Subcutaneous abdominal adipose tissue (tissue), 5 donors: ENCODE data around the gene ROBO2.

Experiments
- H3K27ac ChIP-seq: one replicate; pipeline ENCODE4 v1.7.0; 2013; ENCODE audit warnings: low read depth, mild to moderate bottlenecking, inconsistent platforms, low read length, moderate library complexity
- H3K27me3 ChIP-seq, 5 donors: one replicate each; pipeline ENCODE4 v1.7.0; 2013; ENCODE audit warnings: low read length in 5 of 5, inconsistent platforms in 1 of 5; ENCODE audit not compliant: control insufficient read depth in 5 of 5, insufficient read depth in 4 of 5
- H3K36me3 ChIP-seq, 5 donors: one replicate each; pipeline ENCODE4 v1.7.0; 2013; ENCODE audit warnings: low read length in 5 of 5; ENCODE audit not compliant: control insufficient read depth in 5 of 5, insufficient read depth in 5 of 5
- H3K4me1 ChIP-seq, 5 donors: one replicate each; pipeline ENCODE4 v1.7.0; 2013; ENCODE audit warnings: low read length in 5 of 5, mild to moderate bottlenecking in 3 of 5, moderate library complexity in 1 of 5; ENCODE audit not compliant: control insufficient read depth in 5 of 5, insufficient read depth in 5 of 5
- H3K4me3 ChIP-seq, 5 donors: one replicate each; pipeline ENCODE4 v1.7.0; 2013; ENCODE audit warnings: low read length in 5 of 5, low read depth in 1 of 5
- H3K9ac ChIP-seq, 5 donors: one replicate each; pipeline ENCODE4 v1.7.0; 2013; ENCODE audit warnings: low read length in 5 of 5, mild to moderate bottlenecking in 4 of 5, moderate library complexity in 3 of 5
- H3K9me3 ChIP-seq, 5 donors: one replicate each; pipeline ENCODE4 v1.7.0; 2013; ENCODE audit warnings: low read length in 5 of 5; ENCODE audit not compliant: control insufficient read depth in 5 of 5
- donor health status: healthy.
- donor health status: healthy.
- donor health status: healthy.
- donor health status: healthy.
- donor health status: healthy.

The ROBO2 gene

DNA sequence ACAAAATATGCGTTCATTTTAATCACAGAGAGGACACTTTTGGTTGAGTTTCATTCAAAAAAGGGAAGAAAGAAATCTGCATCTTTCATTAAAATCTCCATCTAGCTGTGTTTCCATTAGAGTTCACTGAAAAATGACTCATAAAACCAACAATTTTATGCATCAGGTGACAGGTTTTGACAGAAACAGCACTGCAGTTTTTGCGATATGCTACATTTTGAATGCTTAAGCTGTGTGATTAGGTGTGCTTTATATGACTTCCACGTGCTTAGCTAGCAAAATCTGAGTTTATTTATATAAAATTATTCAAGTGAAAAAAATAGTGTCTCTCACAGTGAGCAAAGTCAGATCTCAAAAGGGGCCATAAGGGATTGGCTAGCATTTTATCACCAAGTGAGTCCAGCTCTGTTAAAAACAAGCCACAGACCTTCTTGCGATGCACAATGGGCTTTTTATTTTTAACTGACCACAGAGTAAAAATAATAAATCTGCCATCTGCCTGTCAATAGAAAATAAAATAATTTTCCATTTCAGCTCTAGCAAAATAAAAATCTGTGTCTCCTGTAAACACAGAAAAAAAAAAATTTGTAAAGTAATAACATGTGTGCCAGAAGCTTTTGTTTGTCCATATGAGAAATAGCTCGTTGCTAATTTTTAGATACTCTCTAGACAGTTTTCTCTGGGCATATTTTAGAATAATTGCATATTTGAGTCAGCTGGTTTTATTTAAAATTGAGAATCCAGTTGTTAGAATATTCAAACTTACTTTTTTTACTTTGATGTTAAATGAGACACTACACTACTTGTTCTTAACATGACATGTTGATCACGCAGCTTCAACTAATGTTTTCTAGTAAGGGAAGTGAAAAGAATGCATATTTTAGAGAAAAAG is 409.8 kb downstream of the ROBO2 start:
- no peaks in the 10 kb centered on the region for H3K9me3 ChIP-seq
- H3K27me3 ChIP-seq: no peaks in the 10 kb centered on the region
- no peak overlapping the region for H3K4me3 ChIP-seq
- no peaks in the 10 kb centered on the region for H3K4me1 ChIP-seq
- H3K36me3 ChIP-seq: no peaks in the 10 kb centered on the region
- no peak overlapping the region for H3K9ac ChIP-seq
- H3K27ac ChIP-seq: no peak overlapping the region

DNA sequence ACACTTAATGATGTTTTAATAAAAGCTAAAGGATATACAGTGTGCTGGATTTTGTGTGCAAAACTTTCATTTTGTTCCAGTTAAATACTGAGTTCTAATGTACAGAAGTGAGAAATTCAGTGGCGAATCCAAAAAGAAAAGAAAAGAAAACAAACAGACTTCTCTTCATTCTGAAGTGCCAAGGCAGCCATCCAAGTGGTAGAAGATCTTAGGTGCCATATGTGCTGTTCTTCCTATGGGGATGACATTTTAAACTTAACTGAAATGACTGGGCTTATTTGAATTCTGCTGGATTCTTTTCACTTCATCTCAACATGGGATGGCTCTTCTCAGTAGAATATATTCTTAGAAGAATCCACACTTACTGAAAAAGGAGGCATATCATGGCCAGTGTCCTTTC is 416.5 kb downstream of the ROBO2 start:
- no peak overlapping the region for H3K27ac ChIP-seq
- H3K36me3 ChIP-seq: no peaks in the 10 kb centered on the region
- no peaks in the 10 kb centered on the region for H3K27me3 ChIP-seq
- H3K9ac ChIP-seq: no peak overlapping the region
- H3K4me1 ChIP-seq: no peaks in the 10 kb centered on the region
- H3K4me3 ChIP-seq: no peak overlapping the region
- no peaks in the 10 kb centered on the region for H3K9me3 ChIP-seq

DNA sequence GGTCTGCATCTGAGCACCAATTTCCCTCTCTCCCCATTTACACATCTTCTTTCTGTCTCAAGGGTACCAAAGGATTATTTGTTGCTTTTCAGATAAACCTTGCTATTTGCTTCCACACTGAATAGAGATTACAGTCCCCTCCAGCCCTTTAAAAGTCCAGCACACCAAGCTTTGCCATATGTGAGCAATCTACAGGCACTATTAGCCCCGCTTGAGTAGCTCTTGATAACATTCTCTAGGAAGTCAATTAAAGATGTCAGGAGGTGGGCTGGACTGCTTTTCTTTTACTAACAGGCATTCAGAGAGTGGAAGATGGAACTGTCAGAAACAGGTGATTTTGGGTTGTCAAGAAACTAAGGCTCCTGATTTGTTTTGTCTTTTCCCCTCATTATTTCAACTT is 417.0 kb downstream of the ROBO2 start:
- no peaks in the 10 kb centered on the region for H3K36me3 ChIP-seq
- no peak overlapping the region for H3K27ac ChIP-seq
- H3K9ac ChIP-seq: no peak overlapping the region
- no peaks in the 10 kb centered on the region for H3K27me3 ChIP-seq
- no peaks in the 10 kb centered on the region for H3K9me3 ChIP-seq
- H3K4me3 ChIP-seq: no peak overlapping the region
- no peaks in the 10 kb centered on the region for H3K4me1 ChIP-seq

DNA sequence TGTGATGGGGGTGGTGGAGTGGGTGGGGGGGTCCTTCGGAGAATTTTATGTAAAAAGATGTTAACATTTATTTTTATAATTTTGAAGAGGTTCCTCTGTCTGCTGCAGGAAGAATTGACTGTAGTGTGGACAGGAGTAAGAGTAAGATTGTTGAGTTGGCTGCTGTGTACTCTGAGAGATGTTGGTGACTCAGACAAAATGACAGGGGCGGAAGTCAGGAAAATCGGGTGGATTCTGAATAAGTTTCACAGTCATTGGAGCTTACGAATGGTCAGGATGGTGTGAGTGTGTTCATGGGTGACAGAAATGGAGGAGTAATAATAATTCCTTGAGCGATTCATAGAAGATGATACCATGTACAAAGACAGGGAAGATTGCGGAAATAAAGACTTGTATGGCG is 420.0 kb downstream of the ROBO2 start:
- Histone ChIP-seq H3K4me3 (no peak overlapping the region), H3K36me3 (no peaks in the 10 kb centered on the region), H3K9ac (no peak overlapping the region), H3K4me1 (no peaks in the 10 kb centered on the region), H3K27me3 (no peaks in the 10 kb centered on the region), H3K27ac (no peak overlapping the region), H3K9me3 (no peaks in the 10 kb centered on the region)

DNA sequence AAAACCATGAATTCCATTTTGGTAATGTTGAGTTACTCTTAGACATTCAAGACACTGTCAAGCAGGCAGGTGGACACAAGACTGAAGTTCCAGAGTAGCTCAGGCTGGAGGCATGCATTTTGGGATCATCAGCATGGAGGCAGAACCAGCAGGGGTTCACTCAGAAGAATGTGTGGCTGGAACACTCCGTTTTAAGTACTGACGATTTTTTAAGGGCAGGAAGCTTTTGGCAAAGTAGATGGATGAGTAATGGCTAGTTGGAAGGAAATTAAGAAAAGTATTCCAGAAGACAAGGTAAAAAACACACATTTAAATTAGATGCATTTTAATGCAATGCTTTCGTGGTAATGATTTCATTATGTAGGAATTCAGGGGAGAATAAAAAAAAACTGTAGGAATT is 420.4 kb downstream of the ROBO2 start:
- H3K4me3 ChIP-seq: no peak overlapping the region
- H3K27me3 ChIP-seq: no peaks in the 10 kb centered on the region
- no peaks in the 10 kb centered on the region for H3K9me3 ChIP-seq
- H3K9ac ChIP-seq: no peak overlapping the region
- H3K4me1 ChIP-seq: no peaks in the 10 kb centered on the region
- no peaks in the 10 kb centered on the region for H3K36me3 ChIP-seq
- H3K27ac ChIP-seq: no peak overlapping the region

DNA sequence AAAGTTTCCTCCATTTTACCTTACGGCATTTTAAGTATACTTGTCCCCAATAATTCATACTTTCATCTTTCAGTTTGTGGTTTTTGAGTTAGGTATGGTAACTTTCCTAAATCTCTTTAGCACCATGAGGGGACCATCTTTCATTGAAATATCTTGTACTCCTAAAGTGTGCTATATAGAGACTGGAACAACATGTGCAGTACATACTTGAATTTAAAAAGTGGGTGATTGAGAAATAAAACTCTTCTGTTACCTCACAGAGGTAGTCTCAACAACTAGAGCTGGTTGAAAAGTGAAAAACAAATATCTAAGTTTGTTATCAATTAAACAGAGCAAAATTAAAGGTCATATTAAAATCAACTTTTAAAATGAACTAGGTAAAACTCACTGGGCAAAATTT is 423.1 kb downstream of the ROBO2 start:
- no peaks in the 10 kb centered on the region for H3K9me3 ChIP-seq
- H3K27ac ChIP-seq: no peak overlapping the region
- H3K4me3 ChIP-seq: no peak overlapping the region
- H3K4me1 ChIP-seq: peaks cover 0 to 4% (median 3%) of the 10 kb centered on the region in 5 donors
- H3K9ac ChIP-seq: no peak overlapping the region
- H3K27me3 ChIP-seq: no peaks in the 10 kb centered on the region
- no peaks in the 10 kb centered on the region for H3K36me3 ChIP-seq

DNA sequence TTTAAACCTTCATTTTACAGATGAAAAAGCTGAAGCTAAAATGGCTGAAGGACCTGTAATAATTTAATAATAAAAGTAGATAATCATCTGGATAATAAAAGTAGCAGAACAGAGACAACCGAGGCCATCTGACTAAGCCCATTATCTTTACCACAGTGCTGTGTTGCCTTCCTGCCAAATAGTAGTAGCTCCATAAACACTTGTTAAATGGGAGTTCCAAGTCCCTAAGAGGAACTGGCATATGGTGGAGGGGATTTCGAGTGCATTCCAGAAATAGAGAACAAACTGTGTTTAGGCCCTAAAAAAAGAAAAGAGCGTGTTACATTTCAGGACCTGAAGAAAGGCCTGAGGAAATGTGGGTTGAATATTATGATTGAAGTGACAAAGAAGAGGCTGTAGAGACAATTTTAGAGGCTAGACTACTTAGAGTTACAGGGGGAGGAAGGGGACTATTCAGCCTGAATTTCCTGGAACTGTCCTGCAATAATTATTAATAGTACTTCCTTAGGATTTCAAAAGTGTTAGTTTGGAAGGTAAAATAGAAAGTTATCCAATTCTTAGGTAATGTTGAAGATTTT is 424.3 kb downstream of the ROBO2 start:
- peaks cover 0 to 15% (median 11%) of the 10 kb centered on the region in 5 donors for H3K4me1 ChIP-seq
- no peaks in the 10 kb centered on the region for H3K9me3 ChIP-seq
- H3K9ac ChIP-seq: no peak overlapping the region
- no peaks in the 10 kb centered on the region for H3K36me3 ChIP-seq
- no peak overlapping the region for H3K4me3 ChIP-seq
- H3K27ac ChIP-seq: no peak overlapping the region
- no peaks in the 10 kb centered on the region for H3K27me3 ChIP-seq

DNA sequence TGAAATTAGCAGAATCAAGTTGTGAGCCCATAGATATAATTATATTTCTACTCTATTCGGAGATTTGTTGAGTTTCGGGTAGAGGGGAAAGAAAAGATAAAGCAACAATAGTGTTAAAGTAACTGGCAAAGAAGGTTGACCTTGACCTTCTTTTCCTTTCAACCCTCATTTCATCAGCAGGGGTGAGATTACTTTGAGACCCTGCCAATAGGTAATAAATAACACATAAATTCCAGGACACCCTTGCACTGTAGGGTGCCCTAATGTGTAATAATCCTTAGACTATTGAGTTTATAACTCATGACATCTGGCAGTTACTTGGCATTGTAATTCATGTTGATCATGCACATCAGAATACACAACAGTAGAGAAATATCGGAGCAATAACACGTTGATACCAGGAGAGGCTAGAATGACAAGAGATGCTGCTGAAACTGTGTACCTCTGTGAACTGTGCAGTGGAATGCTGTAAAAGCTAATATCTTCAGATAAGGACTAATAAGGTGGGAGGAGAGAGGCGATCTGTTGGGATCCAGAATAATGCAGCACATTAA is 426.7 kb downstream of the ROBO2 start:
- H3K27ac ChIP-seq: no peak overlapping the region

DNA sequence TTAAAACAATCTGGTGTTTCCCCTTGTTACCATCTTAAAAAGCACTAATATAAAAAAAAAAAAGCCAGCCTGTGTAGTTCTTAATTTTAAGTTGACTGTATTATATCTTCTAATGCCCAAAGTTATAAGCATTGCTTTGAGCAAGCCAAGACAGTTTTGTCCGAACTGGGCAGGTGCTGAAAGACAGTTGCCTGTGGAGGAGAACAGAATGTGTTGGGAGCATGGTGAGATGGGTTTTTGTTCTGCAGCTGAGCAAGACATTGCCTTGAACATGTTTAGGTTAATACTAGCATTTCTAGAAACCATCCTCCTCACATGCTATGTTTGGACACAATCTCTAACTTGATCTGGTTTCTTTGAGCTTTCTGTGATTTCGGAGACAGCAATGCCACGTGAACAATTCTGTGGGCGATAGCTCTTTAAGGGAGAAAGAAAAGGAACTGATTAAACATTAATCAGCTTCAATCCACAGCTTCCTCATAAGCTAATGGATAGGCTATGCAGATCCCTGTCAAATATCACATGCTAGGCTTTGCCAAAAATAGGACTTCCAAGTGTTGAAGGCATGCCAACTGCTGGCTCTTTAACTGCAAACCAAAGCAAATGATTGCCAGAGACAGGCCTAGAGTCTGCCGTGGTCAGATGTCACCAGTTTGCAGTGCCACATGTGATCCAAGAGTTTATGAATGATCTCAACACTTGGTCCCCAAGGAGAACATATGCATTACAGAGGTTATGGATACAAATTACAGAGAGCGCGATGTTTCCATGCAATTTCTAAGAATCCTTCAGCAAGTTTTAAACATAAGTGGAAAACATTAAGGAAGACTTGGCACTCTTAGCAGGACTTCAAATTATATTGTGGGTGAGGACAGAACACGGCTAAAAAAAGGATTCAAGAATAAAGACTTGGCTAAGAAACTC is 428.1 kb downstream of the ROBO2 start:
- Histone ChIP-seq H3K4me3 (peak overlapping the region in 1 of 5 donors; percentile 23), H3K4me1 (peaks cover 0 to 15% (median 11%) of the 10 kb centered on the region in 5 donors), H3K36me3 (no peaks in the 10 kb centered on the region), H3K9me3 (no peaks in the 10 kb centered on the region), H3K27ac (no peak overlapping the region), H3K9ac (no peak overlapping the region), H3K27me3 (no peaks in the 10 kb centered on the region)

More for the DNA sequence above, 426.7 kb downstream of the ROBO2 start:
- Histone ChIP-seq H3K9me3 (no peaks in the 10 kb centered on the region), H3K9ac (no peak overlapping the region), H3K36me3 (no peaks in the 10 kb centered on the region), H3K27me3 (no peaks in the 10 kb centered on the region), H3K4me3 (no peak overlapping the region), H3K4me1 (peaks cover 0 to 15% (median 11%) of the 10 kb centered on the region in 5 donors)
